ENCODE data around the gene MYCBP. TPM values are rescaled to one million over a fixed set of nuclear protein-coding genes. Genes with fewer than 3 reads are reported as not detected.

MYCBP gene
- total RNA-seq, 3 donors from 2014 or later: 9.1 to 36.1 (median 15.1) TPM

DNA sequence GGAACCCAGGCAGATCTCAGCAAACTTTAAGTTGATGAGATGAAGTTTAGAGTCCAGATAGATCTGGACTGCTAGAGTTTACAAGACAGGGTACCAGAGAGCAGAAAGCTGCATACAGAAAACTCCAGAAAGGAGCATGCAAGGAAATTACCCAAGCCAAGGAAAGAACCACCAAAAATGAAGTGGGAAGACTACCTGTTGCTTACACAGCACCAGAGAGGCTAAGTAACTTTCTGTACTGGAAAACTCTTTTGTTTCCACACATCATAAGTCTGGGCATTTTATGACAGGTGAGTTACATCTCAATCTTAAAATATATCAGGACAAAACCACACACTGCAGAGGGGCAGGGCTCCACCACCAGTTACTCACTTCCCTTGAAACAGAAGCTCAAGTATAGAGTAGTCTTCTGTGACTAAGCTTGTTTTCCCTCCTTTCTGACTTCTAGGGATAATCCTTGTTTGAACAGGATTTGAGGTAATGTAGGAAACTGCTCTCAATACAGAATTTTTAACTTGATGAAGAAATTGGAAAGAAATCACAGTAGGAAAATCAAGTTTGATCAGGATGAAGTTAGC, 25.6 kb upstream of the MYCBP start:
- no peak for DNase-seq (ENCODE audit: low spot score in 2 of 2)
- no peak overlapping the region for H3K27ac ChIP-seq
- H3K27me3 ChIP-seq: no peaks in the 10 kb centered on the region
- intact Hi-C loops (cut with DNase I; ENCODE audit: low total_unique reads): no loop called here
- no peaks in the 10 kb centered on the region for H3K4me1 ChIP-seq
- TF ChIP-seq POLR2A (IDR thresholded peaks at IDR 0.05) (no peak), POLR2AphosphoS5 (IDR thresholded peaks at IDR 0.05) (no peak), CTCF (IDR thresholded peaks at IDR 0.05) (no peak)
- no peaks in the 10 kb centered on the region for H3K9me3 ChIP-seq
- no peaks in the 10 kb centered on the region for H3K36me3 ChIP-seq
- H3K4me3 ChIP-seq: no peak overlapping the region

GRCh38 chr1:38896169-38896568, 23.0 kb upstream of the MYCBP start:
- intact Hi-C loops (cut with DNase I; ENCODE audit: low total_unique reads): no loop called here
- no peaks in the 10 kb centered on the region for H3K4me1 ChIP-seq
- no peaks in the 10 kb centered on the region for H3K36me3 ChIP-seq
- no peak overlapping the region for H3K4me3 ChIP-seq
- TF ChIP-seq POLR2A (IDR thresholded peaks at IDR 0.05): no peak
- no peaks in the 10 kb centered on the region for H3K9me3 ChIP-seq
- H3K27me3 ChIP-seq: no peaks in the 10 kb centered on the region
- H3K27ac ChIP-seq: no peak overlapping the region
- DNase-seq (ENCODE audit: low spot score in 2 of 2): no peak

GRCh38 chr1:38892976-38893375, 19.8 kb upstream of the MYCBP start:
- TF ChIP-seq POLR2A (IDR thresholded peaks at IDR 0.05) (no peak), CTCF (IDR thresholded peaks at IDR 0.05) (no peak), POLR2AphosphoS5 (IDR thresholded peaks at IDR 0.05) (no peak)
- Histone ChIP-seq H3K4me3 (no peak overlapping the region), H3K9me3 (no peaks in the 10 kb centered on the region), H3K27ac (no peak overlapping the region), H3K27me3 (no peaks in the 10 kb centered on the region), H3K36me3 (no peaks in the 10 kb centered on the region), H3K4me1 (no peaks in the 10 kb centered on the region)
- intact Hi-C loops (cut with DNase I; ENCODE audit: low total_unique reads): no loop called here
- no peak for DNase-seq (ENCODE audit: low spot score in 2 of 2)

DNA sequence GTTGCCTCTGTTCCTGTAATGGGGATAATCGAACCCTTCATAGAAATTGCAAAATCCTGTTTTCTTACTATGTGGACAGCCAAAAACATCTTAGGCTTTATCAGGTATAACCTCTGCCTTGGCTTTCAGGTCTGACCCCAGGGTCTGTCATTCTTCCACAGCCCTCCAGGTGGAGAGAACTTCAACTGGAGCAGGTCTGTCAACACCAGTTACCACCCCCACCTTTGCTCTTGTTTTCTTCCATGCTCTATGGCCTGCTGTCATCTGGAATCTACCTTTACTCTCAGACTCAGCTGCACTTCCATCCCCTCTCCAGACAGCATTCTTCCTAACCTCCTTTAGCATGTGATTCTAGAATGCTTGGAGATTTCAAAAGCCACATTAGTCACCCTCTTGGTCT, 18.6 kb upstream of the MYCBP start:
- no peak overlapping the region for H3K27ac ChIP-seq
- H3K9me3 ChIP-seq: no peaks in the 10 kb centered on the region
- no peak overlapping the region for H3K4me3 ChIP-seq
- intact Hi-C loops (cut with DNase I; ENCODE audit: low total_unique reads): no loop called here
- no peaks in the 10 kb centered on the region for H3K36me3 ChIP-seq
- DNase-seq (ENCODE audit: low spot score in 2 of 2): no peak
- no peaks in the 10 kb centered on the region for H3K27me3 ChIP-seq
- TF ChIP-seq CTCF (IDR thresholded peaks at IDR 0.05): no peak
- TF ChIP-seq POLR2AphosphoS5 (IDR thresholded peaks at IDR 0.05): no peak
- TF ChIP-seq POLR2A (IDR thresholded peaks at IDR 0.05): no peak
- H3K4me1 ChIP-seq: no peaks in the 10 kb centered on the region

GRCh38 chr1:38889589-38889988, 16.4 kb upstream of the MYCBP start:
- no peak overlapping the region for H3K4me3 ChIP-seq
- H3K27me3 ChIP-seq: no peaks in the 10 kb centered on the region
- no peak for TF ChIP-seq POLR2AphosphoS5 (IDR thresholded peaks at IDR 0.05)
- TF ChIP-seq CTCF (IDR thresholded peaks at IDR 0.05): no peak
- no peak for TF ChIP-seq POLR2A (IDR thresholded peaks at IDR 0.05)
- H3K4me1 ChIP-seq: no peaks in the 10 kb centered on the region
- no peaks in the 10 kb centered on the region for H3K36me3 ChIP-seq
- intact Hi-C loops (cut with DNase I; ENCODE audit: low total_unique reads): no loop called here
- no peaks in the 10 kb centered on the region for H3K9me3 ChIP-seq
- no peak overlapping the region for H3K27ac ChIP-seq
- DNase-seq (ENCODE audit: low spot score in 2 of 2): no peak
